IMR-90 (cell line): ENCODE data around the gene PACSIN2. TPM values are rescaled to one million over a fixed set of nuclear protein-coding genes. Genes with fewer than 3 reads are reported as not detected.

Experiments used
- ATAC-seq: fragments of 200-7000 bp; cut with Tn5 transposase; 2 replicates; pipeline ENCODE4 v1.9.1; 2020; ENCODE audit warnings: low read depth, mild to moderate bottlenecking, moderate library complexity
- BruUV-seq: library from RNA; stranded (reverse); fragments of 400-500 nt; replicated peaks from 2 replicates; lab custom pipeline; 2021; lab: Mats Ljungman, UMichigan
- CTCF ChIA-PET: fragments of 300-600 bp; formaldehyde crosslinking; extraction: SDS; loops from one replicate; lab custom pipeline; 2021; ENCODE audit warnings: antibody characterized with exemption; lab: Yijun Ruan, JAX
- POLR2A ChIA-PET: fragments of 300-600 bp; sonication (Branson Sonifier 250); formaldehyde crosslinking; loops from one replicate; lab custom pipeline; 2022; ENCODE audit warnings: antibody characterized with exemption; ENCODE audit not compliant: unreplicated experiment; lab: Charles Lee
- DNase-seq: peaks from one replicate; pipeline ENCODE4 v3.0.0; 2013
- H2AFZ ChIP-seq: replicated peaks from 2 replicates; pipeline ENCODE3; 2013; ENCODE audit warnings: low read length, mild to moderate bottlenecking; ENCODE audit not compliant: poor library complexity
- H2AK5ac ChIP-seq: 2 replicates; pipeline ENCODE4 v1.6.1; 2013; ENCODE audit warnings: low read depth, low read length, inconsistent platforms
- H2AK9ac ChIP-seq: replicated peaks from 2 replicates; pipeline ENCODE3; 2013; ENCODE audit warnings: mild to moderate bottlenecking, low read depth, low read length, moderate library complexity; ENCODE audit not compliant: poor library complexity
- H2BK120ac ChIP-seq: 2 replicates; pipeline ENCODE4 v1.6.1; 2013; ENCODE audit warnings: low read depth, low read length, inconsistent platforms
- H2BK15ac ChIP-seq: 3 replicates; pipeline ENCODE4 v1.6.1; 2013; ENCODE audit warnings: low read depth, low read length, inconsistent platforms
- H2BK20ac ChIP-seq: 2 replicates; pipeline ENCODE4 v1.6.1; 2013; ENCODE audit warnings: low read depth, mild to moderate bottlenecking, inconsistent platforms, low read length, moderate library complexity
- H2BK5ac ChIP-seq: 2 replicates; pipeline ENCODE4 v1.6.1; 2013; ENCODE audit warnings: mild to moderate bottlenecking, low read depth, low read length, inconsistent platforms; ENCODE audit not compliant: poor library complexity, severe bottlenecking
- H3K14ac ChIP-seq: replicated peaks from 2 replicates; pipeline ENCODE4 v1.6.1; 2013; ENCODE audit warnings: low read depth, low read length, inconsistent platforms
- H3K18ac ChIP-seq: 2 replicates; pipeline ENCODE4 v1.6.1; 2013; ENCODE audit warnings: low read depth, low read length, control low read depth
- H3K23ac ChIP-seq: 2 replicates; pipeline ENCODE4 v1.6.1; 2013; ENCODE audit warnings: low read depth, low read length, inconsistent platforms
- H3K27ac ChIP-seq: 2 replicates; pipeline ENCODE4 v1.5.1; 2013; ENCODE audit warnings: mild to moderate bottlenecking, control low read depth, low read length; ENCODE audit not compliant: insufficient read depth
- H3K27me3 ChIP-seq: 2 replicates; pipeline ENCODE4 v1.6.1; 2013; ENCODE audit warnings: low read length; ENCODE audit not compliant: control insufficient read depth, insufficient read depth
- H3K36me3 ChIP-seq: 2 replicates; pipeline ENCODE4 v1.6.1; 2013; ENCODE audit warnings: low read length, mixed read lengths; ENCODE audit not compliant: control insufficient read depth, insufficient read depth
- H3K4ac ChIP-seq: 2 replicates; pipeline ENCODE4 v1.6.1; 2013; ENCODE audit warnings: low read depth, low read length, inconsistent platforms
- H3K4me1 ChIP-seq: 2 replicates; pipeline ENCODE4 v1.6.1; 2013; ENCODE audit warnings: low read length, mixed read lengths; ENCODE audit not compliant: control insufficient read depth, insufficient read depth
- H3K4me2 ChIP-seq: 2 replicates; pipeline ENCODE4 v1.6.1; 2013; ENCODE audit warnings: low read depth, mild to moderate bottlenecking, control low read depth, low read length, moderate library complexity
- H3K4me3 ChIP-seq: 2 replicates; pipeline ENCODE4 v1.5.1; 2013; ENCODE audit warnings: low read depth, mild to moderate bottlenecking, control low read depth, low read length, moderate library complexity; ENCODE audit not compliant: insufficient read depth
- H3K56ac ChIP-seq: 2 replicates; pipeline ENCODE4 v1.6.1; 2013; ENCODE audit warnings: low read length, inconsistent platforms; ENCODE audit not compliant: insufficient read depth; ENCODE audit errors: extremely low read depth
- H3K79me1 ChIP-seq, 2 experiments: 2 replicates each; pipeline ENCODE4 v1.6.1; 2013; ENCODE audit warnings: low read length in 2 of 2, inconsistent platforms in 1 of 2, low read depth in 1 of 2
- H3K9ac ChIP-seq: 2 replicates; pipeline ENCODE4 v1.6.1; 2013; ENCODE audit warnings: low read depth, low read length, control low read depth
- H3K9me1 ChIP-seq: 2 replicates; pipeline ENCODE4 v1.6.1; 2013; ENCODE audit warnings: low read length, inconsistent platforms; ENCODE audit not compliant: insufficient read depth
- H3K9me3 ChIP-seq: 2 replicates; pipeline ENCODE4 v1.6.1; 2013; ENCODE audit warnings: low read length; ENCODE audit not compliant: control insufficient read depth, insufficient read depth
- H4K20me1 ChIP-seq: 2 replicates; pipeline ENCODE4 v1.6.1; 2013; ENCODE audit warnings: low read length, inconsistent platforms; ENCODE audit not compliant: insufficient read depth
- H4K5ac ChIP-seq: 2 replicates; pipeline ENCODE4 v1.6.1; 2013; ENCODE audit warnings: mild to moderate bottlenecking, low read depth, low read length, control low read depth
- H4K8ac ChIP-seq, 2 experiments: 2 replicates each; pipeline ENCODE4 v1.6.1; 2013; ENCODE audit warnings: low read depth in 2 of 2, low read length in 2 of 2, control low read depth in 1 of 2, inconsistent platforms in 1 of 2
- H4K91ac ChIP-seq: 2 replicates; pipeline ENCODE4 v1.6.1; 2013; ENCODE audit warnings: low read depth, low read length, inconsistent platforms; ENCODE audit not compliant: insufficient read depth
- BHLHE40 ChIP-seq: fragments of 150-350 bp; IDR thresholded peaks from 2 replicates; pipeline ENCODE4 v1.6.1; 2016; ENCODE audit warnings: mild to moderate bottlenecking, low read depth, low read length
- CEBPB ChIP-seq: IDR thresholded peaks from 2 replicates; pipeline ENCODE4 v1.6.1; 2012; ENCODE audit warnings: low read depth, low read length, improper control_type of control experiment
- CHD1 ChIP-seq: IDR thresholded peaks from 2 replicates; pipeline ENCODE4 v1.6.1; 2012; ENCODE audit warnings: low read depth, low read length, improper control_type of control experiment
- FOS ChIP-seq: fragments of 150-350 bp; IDR thresholded peaks from 2 replicates; pipeline ENCODE4 v1.6.1; 2016; ENCODE audit warnings: low read depth, low read length
- MAFK ChIP-seq: IDR thresholded peaks from 2 replicates; pipeline ENCODE4 v1.6.1; 2012; ENCODE audit warnings: low read depth, low read length, improper control_type of control experiment
- MAZ ChIP-seq: IDR thresholded peaks from 2 replicates; pipeline ENCODE4 v1.6.1; 2012; ENCODE audit warnings: low read depth, mild to moderate bottlenecking, low read length, improper control_type of control experiment, moderate library complexity, borderline replicate concordance
- MXI1 ChIP-seq: IDR thresholded peaks from 2 replicates; pipeline ENCODE4 v1.6.1; 2012; ENCODE audit warnings: low read depth, mild to moderate bottlenecking, low read length, moderate library complexity, borderline replicate concordance
- NFE2L2 ChIP-seq: fragments of 150-350 bp; IDR thresholded peaks from 2 replicates; pipeline ENCODE4 v1.6.1; 2016; ENCODE audit warnings: low read depth, mild to moderate bottlenecking, low read length
- POLR2A ChIP-seq: IDR thresholded peaks from 2 replicates; pipeline ENCODE4 v1.6.1; 2012; ENCODE audit warnings: mild to moderate bottlenecking, low read depth, low read length
- RAD21 ChIP-seq: IDR thresholded peaks from 2 replicates; pipeline ENCODE4 v1.6.1; 2012; ENCODE audit warnings: low read length, improper control_type of control experiment
- RFX5 ChIP-seq: IDR thresholded peaks from 2 replicates; pipeline ENCODE4 v1.8.0; 2012; ENCODE audit warnings: low read depth, mild to moderate bottlenecking, low read length, moderate library complexity
- WGBS, 2 experiments: methylation state at CpG; one replicate each; pipeline versions ENCODE4 v1.1.5 to v1.1.7; 2013; ENCODE audit warnings: missing lambda C conversion rate in 2 of 2; ENCODE audit not compliant: insufficient read length in 1 of 2; ENCODE audit errors: extremely low coverage in 2 of 2; 5-methylcytosine and 5-hydroxymethylcytosine counted together
- dilution Hi-C: fragments of 300-500 bp; cut with HindIII; formaldehyde crosslinking; loops from one replicate; pipeline ENCODE4 v1.14.3; 2018; ENCODE audit warnings: low sequenced_read_pairs; ENCODE audit not compliant: unreplicated experiment
- in situ Hi-C: fragments of 300-500 bp; cut with MboI; formaldehyde crosslinking; loops from 3 replicates; pipeline ENCODE4 v1.14.3; 2019; ENCODE audit warnings: low sequenced_read_pairs, inconsistent platforms, mixed read lengths
- intact Hi-C: fragments of 100-400 bp; cut with micrococcal nuclease; formaldehyde crosslinking; loops from 2 replicates; pipeline ENCODE4 v1.10.0; 2022
- polyA plus RNA-seq, 3 experiments: library from polyadenylated mRNA; depleted of rRNA; stranded (reverse); fragments of >200 nt; gene quantifications; 2 replicates each; pipeline ENCODE4 v1.2.3, GENCODE V29; 2012; ENCODE audit warnings: low replicate concordance in 1 of 3
- total RNA-seq: library from RNA; depleted of rRNA; stranded (reverse); fragments of >200 nt; gene quantifications from 2 replicates; pipeline ENCODE4 v1.2.3, GENCODE V29; 2012
- TF ChIP-seq, protein P1 (sequence below): fragments of 150-350 bp; IDR thresholded peaks from 2 replicates; pipeline ENCODE4 v1.6.1; 2017; ENCODE audit warnings: mild to moderate bottlenecking, antibody characterized with exemption, low read length, low read depth
- TF ChIP-seq, protein P2 (sequence below): conservative IDR thresholded peaks from 2 replicates; pipeline ENCODE4 v1.5.1; 2012; ENCODE audit warnings: mild to moderate bottlenecking, low read depth, low read length, improper control_type of control experiment
- TF ChIP-seq, protein P3 (sequence below): fragments of 150-350 bp; IDR thresholded peaks from 2 replicates; pipeline ENCODE4 v1.6.1; 2016; ENCODE audit warnings: low read depth, mild to moderate bottlenecking, low read length, moderate library complexity, borderline replicate concordance

Gene PACSIN2
- total and polyA plus RNA-seq, 2 of the 4 experiments (the other 2 are of a cell fraction), result 85.0 to 118 TPM

DNA sequence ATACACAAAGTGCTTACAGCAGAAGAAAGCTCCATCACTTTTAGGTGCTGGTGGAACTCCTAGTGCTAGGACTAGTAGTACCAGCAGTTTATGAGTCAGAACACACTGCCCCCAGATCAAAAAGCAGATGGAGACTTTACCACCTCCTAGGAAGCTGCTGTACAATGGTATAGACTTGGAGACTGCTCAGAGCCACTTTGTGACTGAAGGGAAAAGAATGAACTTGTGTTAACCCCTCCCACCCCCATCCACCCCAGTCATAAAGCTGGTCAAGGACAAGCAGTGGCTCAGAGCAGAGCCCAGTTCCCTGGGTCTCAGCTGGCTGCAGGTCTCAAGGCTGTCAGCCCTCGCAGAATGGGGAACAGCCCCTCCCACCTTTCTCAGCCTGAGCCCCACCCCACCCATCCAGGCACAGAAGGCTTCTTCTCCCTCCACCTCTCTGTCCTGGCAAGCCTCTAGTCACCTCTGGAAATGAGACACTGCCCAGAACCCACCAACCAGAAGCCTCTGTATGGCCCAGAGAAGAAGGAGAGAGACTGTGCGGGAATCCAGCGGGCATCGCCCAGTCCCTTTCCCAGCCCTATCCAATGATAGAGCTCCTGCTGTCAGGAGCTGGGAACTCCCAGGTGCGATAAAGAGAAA is 23.8 kb downstream of the PACSIN2 start:
- H3K4ac ChIP-seq, result peak overlapping the region; percentile 85
- peak; percentile 38 for ATAC-seq
- peaks cover 28% of the 10 kb centered on the region for H3K4me1 ChIP-seq
- H4K91ac ChIP-seq, result peak overlapping the region; percentile 35; the same call in 1 of the 2 replicates
- no peak overlapping the region for H3K9ac ChIP-seq
- no peak overlapping the region for H2AFZ ChIP-seq
- POLR2A ChIA-PET, result interaction anchor here (0.5 to 0.6 kb wide), 3 partner anchors 12 to 541 kb away, joined by 3 to 9 read pairs (median 6); no protein-coding TSS in a partner anchor
- H3K18ac ChIP-seq, result peak overlapping the region; percentile 44; the same call in 1 of the 2 replicates
- no peak overlapping the region for H3K4me3 ChIP-seq
- H4K5ac ChIP-seq, result peak overlapping the region; percentile 8; the same call in 1 of the 2 replicates
- H2AK9ac ChIP-seq, result peak overlapping the region; percentile 76
- no peaks in the 10 kb centered on the region for H3K36me3 ChIP-seq
- H3K27ac ChIP-seq, result peak overlapping the region; percentile 35; the same call in 1 of the 2 replicates
- CTCF ChIA-PET, result no interaction called here
- H3K9me3 ChIP-seq, result no peaks in the 10 kb centered on the region
- H3K9me1 ChIP-seq, result peaks cover 38% of the 10 kb centered on the region
- H2AK5ac ChIP-seq, result peak overlapping the region; percentile 76
- in situ Hi-C loops, result no loop called here
- H2BK20ac ChIP-seq, result 0 out of 2 replicates have a peak overlapping the region, but pooled peaks have one; percentile 12
- H3K79me1 ChIP-seq, result peaks cover 20 to 79% of the 10 kb centered on the region in 2 experiments
- H2BK15ac ChIP-seq, result peak overlapping the region; percentile 35; the same call in 1 of the 3 replicates
- peak overlapping the region; percentile 2; the same call in 1 of the 2 replicates for H2BK120ac ChIP-seq
- BruUV-seq, result no TSS peak
- peak overlapping the region; percentile 88 for H3K14ac ChIP-seq
- WGBS, 2 experiments, result 57% methylated on average over 1 of the region's 5 CpGs; no CpG with 5 or more reads in 1 of the 2 experiments
- DNase-seq, result peak; percentile 91
- H3K4me2 ChIP-seq, result peak overlapping the region; percentile 37; the same call in 1 of the 2 replicates
- H2BK5ac ChIP-seq, result peak overlapping the region; percentile 71
- peak overlapping the region in 1 of 2 experiments; percentile 65; a peak in 1 of 4 replicates for H4K8ac ChIP-seq
- dilution Hi-C loops, result no loop called here
- no peaks in the 10 kb centered on the region for H3K27me3 ChIP-seq
- peak overlapping the region; percentile 78; the same call in 1 of the 2 replicates for H3K23ac ChIP-seq
- H3K56ac ChIP-seq, result no peak overlapping the region
- peaks cover 56% of the 10 kb centered on the region for H4K20me1 ChIP-seq
- intact Hi-C loops, result no loop called here
- TF ChIP-seq RFX5 (no peak), MAZ (no peak), MXI1 (no peak), CEBPB (no peak), FOS (no peak), POLR2A (0 out of 2 replicates have a peak, but pooled peaks have one; percentile 23), RAD21 (peak; percentile 32; the same call in 1 of the 2 replicates), BHLHE40 (0 out of 2 replicates have a peak, but pooled peaks have one; percentile 2), NFE2L2 (no peak), CHD1 (no peak), MAFK (no peak)
- TF ChIP-seq, protein P1, sequence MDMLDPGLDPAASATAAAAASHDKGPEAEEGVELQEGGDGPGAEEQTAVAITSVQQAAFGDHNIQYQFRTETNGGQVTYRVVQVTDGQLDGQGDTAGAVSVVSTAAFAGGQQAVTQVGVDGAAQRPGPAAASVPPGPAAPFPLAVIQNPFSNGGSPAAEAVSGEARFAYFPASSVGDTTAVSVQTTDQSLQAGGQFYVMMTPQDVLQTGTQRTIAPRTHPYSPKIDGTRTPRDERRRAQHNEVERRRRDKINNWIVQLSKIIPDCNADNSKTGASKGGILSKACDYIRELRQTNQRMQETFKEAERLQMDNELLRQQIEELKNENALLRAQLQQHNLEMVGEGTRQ, result no peak
- TF ChIP-seq, protein P2, sequence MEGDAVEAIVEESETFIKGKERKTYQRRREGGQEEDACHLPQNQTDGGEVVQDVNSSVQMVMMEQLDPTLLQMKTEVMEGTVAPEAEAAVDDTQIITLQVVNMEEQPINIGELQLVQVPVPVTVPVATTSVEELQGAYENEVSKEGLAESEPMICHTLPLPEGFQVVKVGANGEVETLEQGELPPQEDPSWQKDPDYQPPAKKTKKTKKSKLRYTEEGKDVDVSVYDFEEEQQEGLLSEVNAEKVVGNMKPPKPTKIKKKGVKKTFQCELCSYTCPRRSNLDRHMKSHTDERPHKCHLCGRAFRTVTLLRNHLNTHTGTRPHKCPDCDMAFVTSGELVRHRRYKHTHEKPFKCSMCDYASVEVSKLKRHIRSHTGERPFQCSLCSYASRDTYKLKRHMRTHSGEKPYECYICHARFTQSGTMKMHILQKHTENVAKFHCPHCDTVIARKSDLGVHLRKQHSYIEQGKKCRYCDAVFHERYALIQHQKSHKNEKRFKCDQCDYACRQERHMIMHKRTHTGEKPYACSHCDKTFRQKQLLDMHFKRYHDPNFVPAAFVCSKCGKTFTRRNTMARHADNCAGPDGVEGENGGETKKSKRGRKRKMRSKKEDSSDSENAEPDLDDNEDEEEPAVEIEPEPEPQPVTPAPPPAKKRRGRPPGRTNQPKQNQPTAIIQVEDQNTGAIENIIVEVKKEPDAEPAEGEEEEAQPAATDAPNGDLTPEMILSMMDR, result no peak
- TF ChIP-seq, protein P3, sequence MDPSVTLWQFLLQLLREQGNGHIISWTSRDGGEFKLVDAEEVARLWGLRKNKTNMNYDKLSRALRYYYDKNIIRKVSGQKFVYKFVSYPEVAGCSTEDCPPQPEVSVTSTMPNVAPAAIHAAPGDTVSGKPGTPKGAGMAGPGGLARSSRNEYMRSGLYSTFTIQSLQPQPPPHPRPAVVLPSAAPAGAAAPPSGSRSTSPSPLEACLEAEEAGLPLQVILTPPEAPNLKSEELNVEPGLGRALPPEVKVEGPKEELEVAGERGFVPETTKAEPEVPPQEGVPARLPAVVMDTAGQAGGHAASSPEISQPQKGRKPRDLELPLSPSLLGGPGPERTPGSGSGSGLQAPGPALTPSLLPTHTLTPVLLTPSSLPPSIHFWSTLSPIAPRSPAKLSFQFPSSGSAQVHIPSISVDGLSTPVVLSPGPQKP, result no peak
